HepG2 (cell line): ENCODE results near the gene EPB41L1. TPM values are rescaled to one million over a fixed set of nuclear protein-coding genes. Genes with fewer than 3 reads are reported as not detected.

Source experiments
- polyA plus RNA-seq, 8 experiments: library from polyadenylated mRNA; depleted of rRNA in 3 of 8; stranded (reverse) in 7 of 8; unstranded in 1 of 8; fragments of >200 nt; fragmentation: Illumina TruSeq in 4 of 8; extraction: Trizol in 4 of 8; gene quantifications; 2 replicates each; pipeline versions ENCODE4 v1.2.1 to v1.2.3, GENCODE V29; 2011 to 2016; ENCODE audit warnings: low read depth in 4 of 8, missing spikeins in 1 of 8, mixed read lengths in 1 of 8; ENCODE audit not compliant: insufficient read depth in 1 of 8
- total RNA-seq, 5 experiments: library from RNA; depleted of rRNA; stranded (reverse); fragments of >200 nt; fragmentation: Illumina TruSeq; extraction: Trizol; gene quantifications; 2 replicates each; pipeline ENCODE4 v1.2.3, GENCODE V29; 2016; ENCODE audit warnings: low read depth in 1 of 5
- TF ChIP-seq, protein P1 (sequence below): sonication (generic); formaldehyde crosslinking; IDR thresholded peaks from one replicate; pipeline ENCODE4 v1.5.1; 2020; ENCODE audit warnings: mild to moderate bottlenecking, missing genetic modification reagents; ENCODE audit errors: not compliant biosample characterization
- TF ChIP-seq, protein P2 (sequence below): sonication (generic); formaldehyde crosslinking; IDR thresholded peaks from 2 replicates; pipeline ENCODE4 v1.4.0; 2020; ENCODE audit warnings: mild to moderate bottlenecking, missing genetic modification reagents

EPB41L1 gene
- total and polyA plus RNA-seq, 2 of the 13 experiments (the other 11 are each of a cell fraction or from before 2014, with no cell fraction given): 16.7 to 39.0 TPM

DNA sequence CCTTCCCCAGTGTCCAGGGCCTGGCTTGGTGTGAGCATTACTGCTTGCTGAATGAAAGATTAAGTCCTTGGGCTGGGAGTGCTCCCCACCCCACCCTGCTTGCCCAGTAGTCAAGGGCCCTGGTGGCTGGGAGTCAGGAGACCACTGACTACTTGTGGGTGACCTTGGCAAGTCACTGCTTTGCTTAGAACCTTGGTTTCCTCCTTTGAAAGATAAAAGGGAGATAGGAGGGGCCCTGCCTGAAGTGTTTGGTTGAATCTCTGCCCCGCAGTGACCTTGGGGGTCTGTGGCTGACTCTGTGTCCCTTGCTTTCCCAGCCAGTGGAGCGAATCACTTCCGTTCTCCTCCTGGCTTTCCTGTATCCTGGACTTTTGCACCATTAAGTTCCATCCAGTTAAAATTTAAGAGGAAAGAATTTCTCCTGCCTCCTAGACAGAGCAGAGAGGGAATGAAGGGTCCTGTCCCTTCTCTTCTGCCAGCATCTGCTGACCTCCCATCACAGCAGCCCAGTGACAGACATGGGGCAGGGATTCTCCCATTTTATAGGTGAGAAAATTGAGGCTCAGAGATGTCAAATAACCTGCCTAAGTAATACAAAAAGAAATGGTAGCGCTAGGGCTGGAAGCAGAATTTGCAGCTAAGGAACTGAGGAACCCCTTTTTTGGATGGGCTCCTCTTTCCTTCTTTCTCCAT is 3.5 kb upstream of the EPB41L1 start (continued):
- TF ChIP-seq, protein P1, sequence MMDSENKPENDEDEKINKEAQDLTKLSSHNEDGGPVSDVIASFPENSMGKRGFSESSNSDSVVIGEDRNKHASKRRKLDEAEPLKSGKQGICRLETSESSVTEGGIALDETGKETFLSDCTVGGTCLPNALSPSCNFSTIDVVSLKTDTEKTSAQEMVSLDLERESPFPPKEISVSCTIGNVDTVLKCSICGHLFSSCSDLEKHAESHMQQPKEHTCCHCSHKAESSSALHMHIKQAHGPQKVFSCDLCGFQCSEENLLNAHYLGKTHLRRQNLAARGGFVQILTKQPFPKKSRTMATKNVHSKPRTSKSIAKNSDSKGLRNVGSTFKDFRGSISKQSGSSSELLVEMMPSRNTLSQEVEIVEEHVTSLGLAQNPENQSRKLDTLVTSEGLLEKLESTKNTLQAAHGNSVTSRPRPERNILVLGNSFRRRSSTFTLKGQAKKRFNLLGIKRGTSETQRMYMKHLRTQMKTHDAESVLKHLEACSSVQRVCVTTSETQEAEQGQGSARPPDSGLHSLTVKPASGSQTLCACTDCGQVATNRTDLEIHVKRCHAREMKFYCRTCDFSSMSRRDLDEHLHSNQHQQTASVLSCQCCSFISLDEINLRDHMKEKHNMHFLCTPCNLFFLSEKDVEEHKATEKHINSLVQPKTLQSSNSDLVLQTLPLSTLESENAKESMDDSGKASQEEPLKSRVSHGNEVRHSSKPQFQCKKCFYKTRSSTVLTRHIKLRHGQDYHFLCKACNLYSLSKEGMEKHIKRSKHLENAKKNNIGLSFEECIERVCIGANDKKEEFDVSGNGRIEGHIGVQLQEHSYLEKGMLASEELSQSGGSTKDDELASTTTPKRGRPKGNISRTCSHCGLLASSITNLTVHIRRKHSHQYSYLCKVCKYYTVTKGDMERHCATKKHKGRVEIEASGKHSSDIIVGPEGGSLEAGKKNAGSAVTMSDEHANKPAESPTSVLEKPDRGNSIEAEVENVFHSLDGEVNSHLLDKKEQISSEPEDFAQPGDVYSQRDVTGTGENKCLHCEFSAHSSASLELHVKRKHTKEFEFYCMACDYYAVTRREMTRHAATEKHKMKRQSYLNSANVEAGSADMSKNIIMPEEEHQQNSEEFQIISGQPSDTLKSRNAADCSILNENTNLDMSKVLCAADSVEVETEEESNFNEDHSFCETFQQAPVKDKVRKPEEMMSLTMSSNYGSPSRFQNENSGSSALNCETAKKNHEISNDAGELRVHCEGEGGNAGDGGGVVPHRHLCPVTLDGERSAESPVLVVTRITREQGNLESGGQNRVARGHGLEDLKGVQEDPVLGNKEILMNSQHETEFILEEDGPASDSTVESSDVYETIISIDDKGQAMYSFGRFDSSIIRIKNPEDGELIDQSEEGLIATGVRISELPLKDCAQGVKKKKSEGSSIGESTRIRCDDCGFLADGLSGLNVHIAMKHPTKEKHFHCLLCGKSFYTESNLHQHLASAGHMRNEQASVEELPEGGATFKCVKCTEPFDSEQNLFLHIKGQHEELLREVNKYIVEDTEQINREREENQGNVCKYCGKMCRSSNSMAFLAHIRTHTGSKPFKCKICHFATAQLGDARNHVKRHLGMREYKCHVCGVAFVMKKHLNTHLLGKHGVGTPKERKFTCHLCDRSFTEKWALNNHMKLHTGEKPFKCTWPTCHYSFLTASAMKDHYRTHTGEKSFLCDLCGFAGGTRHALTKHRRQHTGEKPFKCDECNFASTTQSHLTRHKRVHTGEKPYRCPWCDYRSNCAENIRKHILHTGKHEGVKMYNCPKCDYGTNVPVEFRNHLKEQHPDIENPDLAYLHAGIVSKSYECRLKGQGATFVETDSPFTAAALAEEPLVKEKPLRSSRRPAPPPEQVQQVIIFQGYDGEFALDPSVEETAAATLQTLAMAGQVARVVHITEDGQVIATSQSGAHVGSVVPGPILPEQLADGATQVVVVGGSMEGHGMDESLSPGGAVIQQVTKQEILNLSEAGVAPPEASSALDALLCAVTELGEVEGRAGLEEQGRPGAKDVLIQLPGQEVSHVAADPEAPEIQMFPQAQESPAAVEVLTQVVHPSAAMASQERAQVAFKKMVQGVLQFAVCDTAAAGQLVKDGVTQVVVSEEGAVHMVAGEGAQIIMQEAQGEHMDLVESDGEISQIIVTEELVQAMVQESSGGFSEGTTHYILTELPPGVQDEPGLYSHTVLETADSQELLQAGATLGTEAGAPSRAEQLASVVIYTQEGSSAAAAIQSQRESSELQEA (CRISPR knock-in tag): no peak
- TF ChIP-seq, protein P2, sequence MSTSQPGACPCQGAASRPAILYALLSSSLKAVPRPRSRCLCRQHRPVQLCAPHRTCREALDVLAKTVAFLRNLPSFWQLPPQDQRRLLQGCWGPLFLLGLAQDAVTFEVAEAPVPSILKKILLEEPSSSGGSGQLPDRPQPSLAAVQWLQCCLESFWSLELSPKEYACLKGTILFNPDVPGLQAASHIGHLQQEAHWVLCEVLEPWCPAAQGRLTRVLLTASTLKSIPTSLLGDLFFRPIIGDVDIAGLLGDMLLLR (CRISPR knock-in tag): 0 out of 2 replicates have a peak, but pooled peaks have one; percentile 71
